ENCODE measurements around the gene OTOG.

DNA sequence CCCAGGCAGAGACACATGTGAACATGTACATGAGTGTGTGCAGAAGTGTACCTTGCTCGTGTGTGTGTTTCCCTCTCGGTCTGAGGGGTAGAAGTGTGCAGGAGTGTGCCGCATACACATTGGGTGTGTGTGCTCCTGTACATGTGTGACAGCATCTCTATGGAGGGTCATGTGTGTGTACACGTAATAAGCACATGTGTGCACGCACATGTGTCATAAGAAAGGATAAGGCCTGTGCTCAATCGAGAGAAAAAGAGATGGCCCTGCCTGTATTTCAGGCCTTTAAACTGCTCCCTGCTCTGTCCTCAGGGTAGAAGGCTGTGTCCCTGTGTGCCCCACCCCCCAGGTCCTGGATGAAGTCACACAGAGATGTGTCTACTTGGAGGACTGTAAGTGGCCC, 61.8 kb downstream of the OTOG start:
- TF ChIP-seq POLR2AphosphoS5 (IDR thresholded peaks at IDR 0.05; ENCODE audit: low read depth, low read length), result no peak
- TF ChIP-seq FOXP2 (optimal IDR thresholded peaks at IDR 0.05; ENCODE audit: borderline replicate concordance, extremely low read depth, extremely low read length, insufficient read depth), result no peak

All from PFSK-1 (cell line).